Measurements from ENCODE around the gene PRSS33. TPM values are rescaled to one million over a fixed set of nuclear protein-coding genes. Genes with fewer than 3 reads are reported as not detected.

Gene PRSS33, protein sequence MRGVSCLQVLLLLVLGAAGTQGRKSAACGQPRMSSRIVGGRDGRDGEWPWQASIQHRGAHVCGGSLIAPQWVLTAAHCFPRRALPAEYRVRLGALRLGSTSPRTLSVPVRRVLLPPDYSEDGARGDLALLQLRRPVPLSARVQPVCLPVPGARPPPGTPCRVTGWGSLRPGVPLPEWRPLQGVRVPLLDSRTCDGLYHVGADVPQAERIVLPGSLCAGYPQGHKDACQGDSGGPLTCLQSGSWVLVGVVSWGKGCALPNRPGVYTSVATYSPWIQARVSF
- not detected in 2 replicates for total RNA-seq

GRCh38 chr16:2787406-2787805 is at the start of gene PRSS33:
PRSS33 (minus strand) TSS chr16:2787560; CDS start chr16:2786547, 1,013 bp downstream.

GRCh38 chr16:2829501-2830354 is 42.4 kb upstream of the PRSS33 start, which contains the start of gene ZG16B:
ZG16B (plus strand) TSS chr16:2830303; CDS start chr16:2830442, 139 bp downstream.

DNA sequence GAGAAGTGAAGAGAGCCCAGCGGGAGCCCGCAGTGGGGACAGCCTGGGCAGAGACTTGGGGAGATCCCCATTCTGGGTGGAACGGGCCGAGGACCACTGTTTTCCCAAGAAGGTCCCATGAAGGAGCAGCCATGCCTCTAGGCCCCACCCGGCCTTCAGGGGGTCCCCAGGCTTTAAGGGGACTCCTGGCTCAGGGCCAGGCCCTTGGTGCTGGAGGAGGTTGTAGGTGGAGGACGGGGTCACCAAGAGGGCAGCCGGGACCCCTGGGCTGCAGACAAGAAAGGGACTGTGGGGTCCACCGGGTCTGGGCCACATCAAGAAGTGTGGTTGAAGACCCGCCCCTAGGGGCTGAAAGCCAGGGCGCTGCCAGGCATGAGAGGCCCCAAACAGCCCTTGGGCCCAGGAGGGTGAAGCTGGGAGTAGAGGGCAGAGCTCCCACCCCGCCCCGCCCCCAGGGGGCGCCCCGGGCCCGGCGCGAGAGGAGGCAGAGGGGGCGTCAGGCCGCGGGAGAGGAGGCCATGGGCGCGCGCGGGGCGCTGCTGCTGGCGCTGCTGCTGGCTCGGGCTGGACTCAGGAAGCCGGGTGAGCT is 29.5 kb upstream of the PRSS33 start, which contains the start of gene PRSS21:
PRSS21 (plus strand) TSS at position 487 of the 589 bp plus-strand sequence; CDS start at position 519, 32 bp downstream.

DNA sequence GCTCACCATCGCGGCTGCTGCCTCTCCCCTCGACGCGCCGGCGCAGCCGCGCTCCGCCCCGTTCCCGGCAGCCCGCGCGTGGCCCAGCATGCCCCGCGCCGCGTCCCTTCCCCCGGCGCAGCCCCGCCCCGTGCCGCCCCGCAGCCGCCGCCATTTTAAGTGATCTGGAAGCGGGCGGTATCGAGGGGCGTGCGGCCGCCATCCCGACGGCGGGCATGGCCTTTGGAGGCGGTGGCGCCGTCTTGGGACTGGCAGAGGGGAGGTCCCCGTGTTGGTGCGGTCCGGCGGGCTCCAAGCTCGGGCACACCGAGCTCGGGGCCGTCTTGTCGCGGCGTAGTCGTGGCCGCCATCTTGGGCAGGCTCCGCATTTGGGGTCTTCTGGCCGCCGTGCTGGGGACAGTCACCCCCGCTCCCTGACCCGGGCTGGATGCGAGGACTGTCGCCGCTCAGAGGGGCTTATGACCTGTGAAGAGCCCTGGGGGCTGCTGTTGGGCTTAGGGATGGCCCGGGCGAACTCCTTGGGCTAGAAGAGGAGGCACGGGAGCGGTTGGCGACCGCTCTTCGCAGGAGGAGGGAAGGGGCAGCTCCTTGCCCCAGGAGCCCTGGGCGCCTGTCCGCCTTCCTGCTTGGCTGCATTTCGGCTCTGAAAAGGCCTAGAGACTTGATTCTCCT is 10.0 kb downstream of the PRSS33 start, which contains the start of gene ELOB:
ELOB (minus strand) TSS at position 50 of the 672 bp plus-strand sequence; CDS start at position 9, 41 bp downstream.

GRCh38 chr16:2752035-2752849 is 35.1 kb downstream of the PRSS33 start, which contains the start of gene SRRM2:
SRRM2 (plus strand) TSS chr16:2752638; CDS start chr16:2756365, 3,727 bp downstream.

Other genes with a start within 250 kb of the PRSS33 start
- gene PDPK1, start 249.5 kb downstream of the PRSS33 start, total RNA-seq: 14.1 and 14.9 TPM in 2 replicates
- gene KCTD5, start 105.0 kb downstream of the PRSS33 start, total RNA-seq: 13.3 and 15.0 TPM in 2 replicates
- gene PRSS27, start 67.3 kb downstream of the PRSS33 start, total RNA-seq: 0.22 and 0.26 TPM in 2 replicates
- 32.2 and 35.8 TPM in 2 replicates for gene SRRM2, start 34.9 kb downstream of the PRSS33 start, total RNA-seq
- 231 and 332 TPM in 2 replicates for gene ELOB, start 10.3 kb downstream of the PRSS33 start, total RNA-seq
- not detected in 2 replicates for gene PRSS41, start 10.9 kb upstream of the PRSS33 start, total RNA-seq
- 0.65 and 1.1 TPM in 2 replicates for gene PRSS21, start 29.7 kb upstream of the PRSS33 start, total RNA-seq
- gene ZG16B, start 42.7 kb upstream of the PRSS33 start, total RNA-seq: 0.09 TPM in 1 of 2 replicates, not detected in the other
- not detected in 2 replicates for gene PRSS22, start 70.6 kb upstream of the PRSS33 start, total RNA-seq
- gene FLYWCH2, start 95.7 kb upstream of the PRSS33 start, total RNA-seq: 28.8 and 32.3 TPM in 2 replicates
- gene FLYWCH1, start 124.4 kb upstream of the PRSS33 start, total RNA-seq: 18.4 and 19.9 TPM in 2 replicates
- under 0.01 TPM in 1 of 2 replicates, not detected in the other for gene KREMEN2, start 176.7 kb upstream of the PRSS33 start, total RNA-seq
- gene PAQR4, start 181.8 kb upstream of the PRSS33 start, total RNA-seq: 2.5 and 2.7 TPM in 2 replicates
- 0.60 and 0.98 TPM in 2 replicates for gene PKMYT1, start 192.9 kb upstream of the PRSS33 start, total RNA-seq
- not detected in 2 replicates for gene CLDN9, start 225.4 kb upstream of the PRSS33 start, total RNA-seq
- gene CLDN6, start 230.6 kb upstream of the PRSS33 start, total RNA-seq: not detected in 2 replicates
- 15.0 and 30.8 TPM in 2 replicates for gene TNFRSF12A, start 232.8 kb upstream of the PRSS33 start, total RNA-seq
- 2.4 TPM in 2 replicates for gene HCFC1R1, start 236.4 kb upstream of the PRSS33 start, total RNA-seq
- 14.7 and 21.3 TPM in 2 replicates for gene THOC6, start 236.5 kb upstream of the PRSS33 start, total RNA-seq
- not detected in 2 replicates for gene BICDL2, start 249.4 kb upstream of the PRSS33 start, total RNA-seq